ENCODE measurements around the gene TLR9.

The TLR9 gene

GRCh38 chr3:52232279-52233107 is 7.0 kb upstream of the TLR9 start:
- no peak for DNase-seq (ENCODE audit: low read depth in 2 of 2)

- peak; percentile 64 to 73 for DNase-seq (ENCODE audit: low read depth in 2 of 2)
These were observed 6.2 kb upstream of the TLR9 start for GRCh38 chr3:52231502-52232278.

GRCh38 chr3:52230889-52231499 is 5.5 kb upstream of the TLR9 start:
- DNase-seq (ENCODE audit: low read depth in 2 of 2) = no peak

GRCh38 chr3:52230461-52230860 is 5.0 kb upstream of the TLR9 start:
- no peak for DNase-seq (ENCODE audit: low read depth in 2 of 2)

- no peak for DNase-seq (ENCODE audit: low read depth in 2 of 2)
These were observed 4.2 kb upstream of the TLR9 start for GRCh38 chr3:52229656-52230055.

- no peak for DNase-seq (ENCODE audit: low read depth in 2 of 2)
These were observed 3.4 kb upstream of the TLR9 start for GRCh38 chr3:52228751-52229291.

- no peak for DNase-seq (ENCODE audit: low read depth in 2 of 2)
These were observed 2.8 kb upstream of the TLR9 start for GRCh38 chr3:52228266-52228665.

- no peak for DNase-seq (ENCODE audit: low read depth in 2 of 2)
These were observed 2.3 kb upstream of the TLR9 start for GRCh38 chr3:52227766-52228165.

- no peak for DNase-seq (ENCODE audit: low read depth in 2 of 2)
These were observed 1.7 kb upstream of the TLR9 start for GRCh38 chr3:52227117-52227516.

- DNase-seq (ENCODE audit: low read depth in 2 of 2) = no peak
These were observed 878 bp upstream of the TLR9 start for GRCh38 chr3:52226229-52226817.

GRCh38 chr3:52223449-52224408 is 1.7 kb downstream of the TLR9 start:
- DNase-seq (ENCODE audit: low read depth in 2 of 2) = no peak

- DNase-seq (ENCODE audit: low read depth in 2 of 2) = no peak
These were observed 2.9 kb downstream of the TLR9 start for GRCh38 chr3:52222319-52223221.

- DNase-seq (ENCODE audit: low read depth in 2 of 2) = no peak
These were observed 3.7 kb downstream of the TLR9 start for GRCh38 chr3:52221563-52222318.

- DNase-seq (ENCODE audit: low read depth in 2 of 2) = no peak
These were observed 4.3 kb downstream of the TLR9 start for GRCh38 chr3:52221141-52221562.

GRCh38 chr3:52220380-52221026 is 4.9 kb downstream of the TLR9 start:
- DNase-seq (ENCODE audit: low read depth in 2 of 2) = peak; percentile 60 to 66

GRCh38 chr3:52218937-52219650 is 6.4 kb downstream of the TLR9 start:
- no peak for DNase-seq (ENCODE audit: low read depth in 2 of 2)

- no peak for DNase-seq (ENCODE audit: low read depth in 2 of 2)
These were observed 7.0 kb downstream of the TLR9 start for GRCh38 chr3:52218454-52218853.

- no peak for DNase-seq (ENCODE audit: low read depth in 2 of 2)
These were observed 7.4 kb downstream of the TLR9 start for GRCh38 chr3:52218026-52218425.
